Activated CD4-positive, alpha-beta T cell treated with anti-CD3 and anti-CD28 coated beads, Interleukin-2, Interleukin-4, amounts not matched to agents 100 ng/mL and 50 ng/mL, durations not matched to agents 16 hours and 8 hours (primary cell): ENCODE data around the gene KRTAP5-10.
"Not testable (repeated sequence)": the region's sequence is repeated elsewhere in the genome, so short reads cannot be mapped to it uniquely, and the experiment has no call there.

Experiments used
- DNase-seq: peaks from one replicate; pipeline ENCODE4 v3.0.0-alpha.2; 2020; ENCODE audit warnings: low spot score

KRTAP5-10 gene

GRCh38 chr11:71611218-71611910 lies 46.0 kb downstream of the KRTAP5-10 start:
- DNase-seq = not testable (repeated sequence)

GRCh38 chr11:71613931-71614330 lies 48.6 kb downstream of the KRTAP5-10 start:
- not testable (repeated sequence) for DNase-seq

- not testable (repeated sequence) for DNase-seq
Observed at GRCh38 chr11:71614366-71614917, 49.1 kb downstream of the KRTAP5-10 start.

GRCh38 chr11:71615003-71615402 lies 49.6 kb downstream of the KRTAP5-10 start:
- not testable (repeated sequence) for DNase-seq
